ENCODE results near the gene LHCGR.

Gene LHCGR

GRCh38 chr2:48755473-48755872 lies at the start of gene LHCGR:
TSS of gene LHCGR (minus strand) at chr2:48755724. CDS start at chr2:48755671, 53 bp downstream.
- H3K4me1 Mint-ChIP-seq, result no peaks in the 10 kb centered on the region

GRCh38 chr2:48799601-48800000 lies 44.1 kb upstream of the LHCGR start:
- Mint-ChIP-seq H3K4me3 (no peak overlapping the region), H3K9me3 (peaks cover 5% of the 10 kb centered on the region), H3K36me3 (no peaks in the 10 kb centered on the region), H3K27ac (no peak overlapping the region), H3K4me1 (no peaks in the 10 kb centered on the region)
- DNase-seq (ENCODE audit: low spot score in 2 of 2) (no peak), ATAC-seq (no peak)

More at GRCh38 chr2:48755473-48755872, at the start of gene LHCGR:
- Mint-ChIP-seq H3K27ac (no peak within 1 kb of the TSS), H3K4me3 (no peak within 1 kb of the TSS), H3K9me3 (peaks cover 4% of the 10 kb centered on the region), H3K36me3 (no peaks in the 10 kb centered on the region)
- DNase-seq (ENCODE audit: low spot score in 2 of 2) (no peak), ATAC-seq (peak; percentile 19)

DNA sequence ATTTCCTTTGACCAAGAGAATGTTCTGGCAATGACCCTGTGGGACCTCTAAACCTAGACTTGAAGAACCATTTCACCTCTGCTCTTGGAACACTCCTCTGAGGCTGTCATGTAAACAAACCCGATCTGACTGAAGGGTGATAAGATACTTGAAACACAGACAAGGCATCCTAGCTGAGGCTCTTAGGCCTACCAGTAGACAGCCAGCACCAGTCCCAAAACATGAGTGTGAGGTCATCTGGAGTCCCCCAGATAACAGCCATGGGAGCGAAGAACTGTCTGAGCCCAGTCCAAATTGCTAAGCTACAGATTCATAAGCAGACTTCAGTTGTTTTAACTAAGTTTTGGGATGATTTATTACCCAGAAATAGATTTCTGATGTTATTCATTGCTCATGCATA lies 39.5 kb upstream of the LHCGR start:
- no peaks in the 10 kb centered on the region for H3K4me1 Mint-ChIP-seq

GRCh38 chr2:48793671-48794070 lies 38.1 kb upstream of the LHCGR start:
- H3K4me3 Mint-ChIP-seq, result no peak overlapping the region
- H3K36me3 Mint-ChIP-seq, result no peaks in the 10 kb centered on the region
- DNase-seq (ENCODE audit: low spot score in 2 of 2) (no peak), ATAC-seq (no peak)
- peaks cover 10% of the 10 kb centered on the region for H3K9me3 Mint-ChIP-seq
- no peak overlapping the region for H3K27ac Mint-ChIP-seq
- no peaks in the 10 kb centered on the region for H3K4me1 Mint-ChIP-seq

More for the DNA sequence above, 39.5 kb upstream of the LHCGR start:
- Mint-ChIP-seq H3K27ac (no peak overlapping the region), H3K36me3 (no peaks in the 10 kb centered on the region), H3K9me3 (peaks cover 10% of the 10 kb centered on the region), H3K4me3 (no peak overlapping the region)
- ATAC-seq, result no peak
- no peak for DNase-seq (ENCODE audit: low spot score in 2 of 2)

GRCh38 chr2:48792030-48792429 lies 36.5 kb upstream of the LHCGR start:
- H3K27ac Mint-ChIP-seq, result no peak overlapping the region
- H3K36me3 Mint-ChIP-seq, result no peaks in the 10 kb centered on the region
- no peak for ATAC-seq
- no peak for DNase-seq (ENCODE audit: low spot score in 2 of 2)
- no peaks in the 10 kb centered on the region for H3K4me1 Mint-ChIP-seq
- H3K9me3 Mint-ChIP-seq, result peaks cover 10% of the 10 kb centered on the region
- no peak overlapping the region for H3K4me3 Mint-ChIP-seq

DNA sequence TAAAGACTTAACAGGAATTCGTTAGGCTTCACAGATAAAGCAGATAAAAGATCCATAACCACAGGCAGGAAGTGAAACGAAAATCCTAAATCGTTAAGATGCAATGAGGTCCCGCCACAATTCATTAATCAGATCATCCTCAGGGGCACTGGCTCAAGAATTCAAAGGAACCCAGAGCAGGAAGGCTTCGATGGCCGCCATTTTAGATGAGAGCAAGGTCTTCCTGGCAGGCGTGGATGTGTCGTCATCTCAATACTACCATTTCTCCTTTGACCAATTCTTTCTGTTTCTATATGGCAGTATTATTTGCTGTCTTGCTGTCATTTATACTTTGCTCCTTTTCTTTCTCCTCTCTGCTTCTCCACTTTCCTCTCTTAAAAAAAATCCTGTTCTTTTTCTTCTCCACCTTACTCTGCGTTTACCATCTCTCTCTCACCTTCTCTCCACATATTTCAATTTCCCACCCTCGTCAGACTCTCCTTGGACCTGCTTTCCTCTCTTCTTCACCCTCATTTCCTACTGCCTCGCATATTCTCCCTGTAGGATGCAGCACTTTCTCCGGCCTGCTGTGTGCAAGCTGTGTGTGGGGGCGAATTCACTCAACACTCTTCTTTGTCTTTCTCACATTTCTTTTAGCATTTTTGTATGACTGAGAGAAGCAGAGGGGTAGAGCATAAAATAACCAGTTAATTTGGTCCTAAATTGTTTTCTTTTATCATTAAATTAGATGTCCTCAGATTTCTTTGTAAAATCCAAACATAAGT lies 35.1 kb upstream of the LHCGR start:
- Mint-ChIP-seq H3K36me3 (no peaks in the 10 kb centered on the region), H3K4me1 (no peaks in the 10 kb centered on the region), H3K4me3 (no peak overlapping the region), H3K9me3 (peaks cover 6% of the 10 kb centered on the region), H3K27ac (no peak overlapping the region)
- ATAC-seq (no peak), DNase-seq (ENCODE audit: low spot score in 2 of 2) (no peak)

GRCh38 chr2:48787580-48787979 lies 32.1 kb upstream of the LHCGR start:
- Mint-ChIP-seq H3K27ac (no peak overlapping the region), H3K4me1 (no peaks in the 10 kb centered on the region), H3K4me3 (no peak overlapping the region), H3K36me3 (no peaks in the 10 kb centered on the region), H3K9me3 (peaks cover 3% of the 10 kb centered on the region)
- ATAC-seq, result no peak
- DNase-seq (ENCODE audit: low spot score in 2 of 2), result no peak

GRCh38 chr2:48781366-48781765 lies 25.8 kb upstream of the LHCGR start:
- ATAC-seq (no peak), DNase-seq (ENCODE audit: low spot score in 2 of 2) (no peak)
- Mint-ChIP-seq H3K36me3 (no peaks in the 10 kb centered on the region), H3K4me3 (no peak overlapping the region), H3K4me1 (no peaks in the 10 kb centered on the region), H3K27ac (no peak overlapping the region), H3K9me3 (no peaks in the 10 kb centered on the region)

DNA sequence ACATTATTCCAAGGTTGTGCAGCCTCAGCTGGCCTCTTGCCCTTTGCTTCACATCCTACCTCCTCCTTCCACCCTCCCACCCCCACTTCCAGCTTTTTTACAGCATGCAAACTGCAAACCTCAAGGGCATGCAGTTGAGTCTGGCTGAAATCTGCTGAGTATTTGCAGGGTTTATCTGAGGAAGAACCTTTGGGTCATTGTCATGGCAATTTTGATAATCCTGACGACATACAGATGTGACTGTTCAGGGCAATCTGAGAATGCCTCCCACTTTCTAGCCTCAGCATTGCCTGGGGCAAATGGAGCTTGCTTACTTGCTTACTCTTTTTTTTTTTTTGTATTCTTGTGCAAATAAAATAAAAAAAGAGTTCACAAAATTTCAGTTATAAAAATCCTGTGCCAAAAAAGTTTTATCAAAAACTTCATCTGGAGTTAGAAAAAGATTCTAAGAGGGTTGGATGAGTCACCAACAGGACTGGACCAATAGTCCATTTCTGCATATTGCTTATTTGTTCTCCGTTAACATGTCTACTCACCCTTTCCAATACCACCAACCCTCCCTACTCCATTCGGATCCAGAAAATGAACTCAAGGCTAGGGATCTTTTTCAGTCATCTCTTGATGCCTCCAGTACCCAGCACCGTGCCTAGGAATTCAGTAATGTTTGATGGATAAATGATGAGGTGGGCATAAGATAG lies 23.6 kb upstream of the LHCGR start:
- no peak overlapping the region for H3K4me3 Mint-ChIP-seq
- H3K27ac Mint-ChIP-seq, result no peak overlapping the region
- no peak for ATAC-seq
- H3K4me1 Mint-ChIP-seq, result no peaks in the 10 kb centered on the region
- H3K36me3 Mint-ChIP-seq, result no peaks in the 10 kb centered on the region
- peaks cover 3% of the 10 kb centered on the region for H3K9me3 Mint-ChIP-seq
- DNase-seq (ENCODE audit: low spot score in 2 of 2), result no peak

- no peaks in the 10 kb centered on the region for H3K4me1 Mint-ChIP-seq
- DNase-seq (ENCODE audit: low spot score in 2 of 2) (no peak), ATAC-seq (no peak)
- no peaks in the 10 kb centered on the region for H3K36me3 Mint-ChIP-seq
- H3K9me3 Mint-ChIP-seq, result peaks cover 3% of the 10 kb centered on the region
- no peak overlapping the region for H3K27ac Mint-ChIP-seq
- no peak overlapping the region for H3K4me3 Mint-ChIP-seq
Observed at GRCh38 chr2:48774251-48774650, 18.7 kb upstream of the LHCGR start.

GRCh38 chr2:48771241-48772014 lies 15.9 kb upstream of the LHCGR start:
- ATAC-seq (no peak), DNase-seq (ENCODE audit: low spot score in 2 of 2) (no peak)
- H3K36me3 Mint-ChIP-seq, result no peaks in the 10 kb centered on the region
- peaks cover 12% of the 10 kb centered on the region for H3K9me3 Mint-ChIP-seq
- no peaks in the 10 kb centered on the region for H3K4me1 Mint-ChIP-seq
- H3K4me3 Mint-ChIP-seq, result no peak overlapping the region
- H3K27ac Mint-ChIP-seq, result no peak overlapping the region

DNA sequence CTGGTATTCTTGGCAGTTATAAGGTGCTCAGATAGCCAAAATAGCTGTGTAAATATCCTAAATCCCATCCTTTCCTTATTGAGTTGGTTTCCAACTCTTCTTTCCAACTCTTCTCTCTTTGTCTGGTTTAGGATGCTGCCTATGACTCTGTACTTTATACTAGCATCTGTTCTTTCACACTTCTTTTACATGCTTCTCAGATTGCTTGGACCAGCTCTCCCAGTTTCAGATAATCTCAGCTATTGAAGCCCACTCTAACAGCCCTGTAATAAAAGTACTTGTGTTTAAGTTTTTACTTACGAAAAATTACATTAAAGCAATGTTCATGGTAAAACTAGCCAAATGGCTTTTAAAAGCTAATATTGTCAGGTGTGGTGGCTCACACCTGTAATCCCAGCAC lies 14.7 kb upstream of the LHCGR start:
- peaks cover 13% of the 10 kb centered on the region for H3K9me3 Mint-ChIP-seq
- no peak overlapping the region for H3K4me3 Mint-ChIP-seq
- H3K27ac Mint-ChIP-seq, result no peak overlapping the region
- H3K4me1 Mint-ChIP-seq, result no peaks in the 10 kb centered on the region
- no peak for DNase-seq (ENCODE audit: low spot score in 2 of 2)
- ATAC-seq, result no peak
- H3K36me3 Mint-ChIP-seq, result no peaks in the 10 kb centered on the region

- H3K36me3 Mint-ChIP-seq, result no peaks in the 10 kb centered on the region
- H3K9me3 Mint-ChIP-seq, result peaks cover 10% of the 10 kb centered on the region
- no peak overlapping the region for H3K4me3 Mint-ChIP-seq
- DNase-seq (ENCODE audit: low spot score in 2 of 2), result no peak
- no peaks in the 10 kb centered on the region for H3K4me1 Mint-ChIP-seq
- H3K27ac Mint-ChIP-seq, result no peak overlapping the region
- ATAC-seq, result no peak
Observed at GRCh38 chr2:48768669-48769068, 13.1 kb upstream of the LHCGR start.

- H3K4me1 Mint-ChIP-seq, result no peaks in the 10 kb centered on the region
- no peaks in the 10 kb centered on the region for H3K36me3 Mint-ChIP-seq
- H3K4me3 Mint-ChIP-seq, result no peak overlapping the region
- H3K9me3 Mint-ChIP-seq, result peaks cover 10% of the 10 kb centered on the region
- ATAC-seq (no peak), DNase-seq (ENCODE audit: low spot score in 2 of 2) (no peak)
- H3K27ac Mint-ChIP-seq, result no peak overlapping the region
Observed at GRCh38 chr2:48767330-48767729, 11.8 kb upstream of the LHCGR start.

- no peaks in the 10 kb centered on the region for H3K36me3 Mint-ChIP-seq
- no peak overlapping the region for H3K27ac Mint-ChIP-seq
Observed at GRCh38 chr2:48760826-48761225, 5.3 kb upstream of the LHCGR start.

More at GRCh38 chr2:48760826-48761225, 5.3 kb upstream of the LHCGR start:
- peaks cover 4% of the 10 kb centered on the region for H3K9me3 Mint-ChIP-seq
- H3K4me3 Mint-ChIP-seq, result no peak overlapping the region
- no peak for ATAC-seq
- no peaks in the 10 kb centered on the region for H3K4me1 Mint-ChIP-seq
- DNase-seq (ENCODE audit: low spot score in 2 of 2), result no peak

All from stimulated activated effector memory CD8-positive, alpha-beta T cell treated with anti-CD3 and anti-CD28 coated beads, Interleukin-12 subunit alpha, Interleukin-12 subunit beta, amount 100 ng/mL, for 72 hours (primary cell).